Left ventricle myocardium inferior (tissue), 1 donor: ENCODE results near the gene TSGA10IP. TPM values are rescaled to one million over a fixed set of nuclear protein-coding genes. Genes with fewer than 3 reads are reported as not detected.
A peak's percentile ranks its signal among the peaks of the same experiment; 100 is the strongest.

Source experiments
- DNase-seq: peaks from one replicate; pipeline ENCODE4 v3.0.0-alpha.2; 2020
- H3K27ac ChIP-seq: fragments of 200-600 bp; replicated peaks from 2 replicates; pipeline ENCODE4 v1.8.0; 2021
- H3K27me3 ChIP-seq: fragments of 200-600 bp; 2 replicates; pipeline ENCODE4 v1.8.0; 2021; ENCODE audit warnings: low read depth
- H3K36me3 ChIP-seq: fragments of 200-600 bp; 2 replicates; pipeline ENCODE4 v1.8.0; 2021
- H3K4me1 ChIP-seq: fragments of 200-600 bp; 2 replicates; pipeline ENCODE4 v1.8.0; 2021
- H3K4me3 ChIP-seq: fragments of 200-600 bp; 2 replicates; pipeline ENCODE4 v1.8.0; 2021; ENCODE audit warnings: mild to moderate bottlenecking, moderate library complexity
- H3K9me3 ChIP-seq: fragments of 200-600 bp; replicated peaks from 2 replicates; pipeline ENCODE4 v1.8.0; 2021
- CTCF ChIP-seq: fragments of 200-600 bp; IDR thresholded peaks from 2 replicates; pipeline ENCODE4 v1.8.0; 2021; ENCODE audit warnings: antibody characterized with exemption, mild to moderate bottlenecking, borderline replicate concordance
- intact Hi-C: fragments of 100-400 bp; cut with micrococcal nuclease; formaldehyde crosslinking; loops from one replicate; pipeline ENCODE4 v1.11.0; 2022
- total RNA-seq: library from RNA; stranded (reverse); fragmentation: NEBNext Ultra II Directional; extraction: Animal tissue kit (Norgen Biotek cat#: 25700); gene quantifications from one replicate; pipeline ENCODE4 v1.2.1, GENCODE V29; 2021
- donor health status: DM: no; HTN: yes; CAD: no; lungs with severe emphysema.

Gene TSGA10IP
- total RNA-seq, 1 donor from 2014 or later = not detected

GRCh38 chr11:65958291-65958690, 13.0 kb downstream of the TSGA10IP start:
- intact Hi-C loops = no loop called here

GRCh38 chr11:65958774-65959420, 13.6 kb downstream of the TSGA10IP start:
- peaks cover 27% of the 10 kb centered on the region for H3K27me3 ChIP-seq
- TF ChIP-seq CTCF = no peak
- H3K4me1 ChIP-seq = peaks cover 30% of the 10 kb centered on the region
- H3K4me3 ChIP-seq = no peak overlapping the region
- H3K27ac ChIP-seq = no peak overlapping the region
- H3K9me3 ChIP-seq = no peaks in the 10 kb centered on the region
- intact Hi-C loops = no loop called here
- DNase-seq = no peak
- H3K36me3 ChIP-seq = peaks cover 3% of the 10 kb centered on the region

More at GRCh38 chr11:65958291-65958690, 13.0 kb downstream of the TSGA10IP start:
- H3K9me3 ChIP-seq = no peaks in the 10 kb centered on the region
- peaks cover 24% of the 10 kb centered on the region for H3K4me1 ChIP-seq
- peaks cover 33% of the 10 kb centered on the region for H3K27me3 ChIP-seq
- no peak overlapping the region for H3K4me3 ChIP-seq
- no peaks in the 10 kb centered on the region for H3K36me3 ChIP-seq
- no peak overlapping the region for H3K27ac ChIP-seq
- DNase-seq = no peak
- TF ChIP-seq CTCF = no peak

GRCh38 chr11:65960824-65961266, 15.6 kb downstream of the TSGA10IP start:
- no peak for DNase-seq
- Histone ChIP-seq H3K36me3 (peaks cover 22% of the 10 kb centered on the region), H3K9me3 (no peaks in the 10 kb centered on the region), H3K27me3 (peaks cover 9% of the 10 kb centered on the region), H3K27ac (peak overlapping the region; percentile 88), H3K4me3 (peak overlapping the region; percentile 84), H3K4me1 (peaks cover 38% of the 10 kb centered on the region)
- no peak for TF ChIP-seq CTCF
- intact Hi-C loops = no loop called here

- TF ChIP-seq CTCF = no peak
- peaks cover 2% of the 10 kb centered on the region for H3K27me3 ChIP-seq
- no peaks in the 10 kb centered on the region for H3K9me3 ChIP-seq
- peak within 1 kb of the TSS; percentile 88 for H3K27ac ChIP-seq
- peaks cover 29% of the 10 kb centered on the region for H3K36me3 ChIP-seq
- peak within 1 kb of the TSS; percentile 84 for H3K4me3 ChIP-seq
- peaks cover 38% of the 10 kb centered on the region for H3K4me1 ChIP-seq
- intact Hi-C loops = no loop called here
- peak; percentile 98 for DNase-seq
These were observed 16.2 kb downstream of the TSGA10IP start, which contains the start of gene SART1 for GRCh38 chr11:65961267-65962140. SART1 (plus strand) TSS chr11:65961734; CDS start chr11:65961781, 47 bp downstream.

- intact Hi-C loops = no loop called here
- Histone ChIP-seq H3K4me1 (peaks cover 38% of the 10 kb centered on the region), H3K4me3 (peak overlapping the region; percentile 84), H3K27me3 (no peaks in the 10 kb centered on the region), H3K27ac (peak overlapping the region; percentile 88), H3K9me3 (no peaks in the 10 kb centered on the region), H3K36me3 (peaks cover 35% of the 10 kb centered on the region)
- TF ChIP-seq CTCF = no peak
- no peak for DNase-seq
These were observed 16.9 kb downstream of the TSGA10IP start for GRCh38 chr11:65962141-65962564.
